SK-N-SH (cell line): ENCODE measurements around the gene KLK12.

ENCODE experiments used
- TF ChIP-seq, protein P1 (sequence below): fragments of 200-600 bp; sonication (generic); IDR thresholded peaks from 2 replicates; pipeline ENCODE4 v1.6.1; 2017; ENCODE audit warnings: antibody characterized with exemption, mild to moderate bottlenecking, moderate library complexity
- TF ChIP-seq, protein P2 (sequence below): fragments of 150-350 bp; IDR thresholded peaks from 2 replicates; pipeline ENCODE4 v1.6.1; 2016; ENCODE audit warnings: mild to moderate bottlenecking, low read depth, low read length
- TF ChIP-seq, protein P3 (sequence below): IDR thresholded peaks from 2 replicates; pipeline ENCODE4 v1.4.0; 2012; ENCODE audit warnings: low read depth
- TF ChIP-seq, protein P4 (sequence below): IDR thresholded peaks from 2 replicates; pipeline ENCODE4; 2012

DNA sequence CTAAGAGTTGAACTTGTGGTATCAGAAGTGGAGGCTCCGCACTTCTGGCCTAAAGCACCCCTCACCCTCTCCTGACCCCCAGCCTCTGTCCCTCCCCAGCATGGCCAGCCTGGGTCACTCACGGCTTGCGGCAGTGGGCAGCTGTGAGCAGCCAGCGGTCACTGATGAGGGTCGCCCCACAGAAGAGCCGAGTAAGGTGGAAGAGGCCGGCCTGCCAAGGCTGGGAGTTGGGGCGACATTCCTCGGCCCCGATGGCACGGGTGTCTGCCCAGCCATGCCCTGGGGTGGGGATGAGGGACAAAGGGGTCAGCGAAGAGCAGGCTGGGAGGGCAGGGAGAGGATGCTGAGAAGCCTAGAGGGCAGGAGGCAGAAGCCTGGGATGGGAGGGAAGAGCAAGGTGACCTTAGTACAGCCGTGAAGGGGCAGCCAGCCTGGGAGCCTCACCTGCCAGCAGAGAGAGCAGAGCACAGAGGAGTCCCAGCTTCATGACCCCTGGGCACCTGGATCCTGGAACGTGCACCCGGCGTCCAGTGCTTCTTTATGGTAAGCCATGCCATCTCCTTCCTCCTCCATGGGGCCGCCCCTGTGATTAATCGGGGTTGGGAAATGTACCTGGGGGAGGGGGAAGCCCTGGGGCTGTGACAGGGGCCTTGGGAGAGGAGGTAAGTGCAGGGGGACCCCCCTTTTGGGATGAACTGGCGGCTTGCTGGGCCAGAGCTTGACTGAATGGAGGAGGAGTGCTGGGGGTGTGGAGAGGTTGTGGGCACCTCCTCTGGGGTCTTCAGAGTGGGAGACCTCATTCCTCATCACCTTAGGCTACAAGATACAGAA lies 25.5 kb downstream of the KLK12 start:
- TF ChIP-seq, protein P1, sequence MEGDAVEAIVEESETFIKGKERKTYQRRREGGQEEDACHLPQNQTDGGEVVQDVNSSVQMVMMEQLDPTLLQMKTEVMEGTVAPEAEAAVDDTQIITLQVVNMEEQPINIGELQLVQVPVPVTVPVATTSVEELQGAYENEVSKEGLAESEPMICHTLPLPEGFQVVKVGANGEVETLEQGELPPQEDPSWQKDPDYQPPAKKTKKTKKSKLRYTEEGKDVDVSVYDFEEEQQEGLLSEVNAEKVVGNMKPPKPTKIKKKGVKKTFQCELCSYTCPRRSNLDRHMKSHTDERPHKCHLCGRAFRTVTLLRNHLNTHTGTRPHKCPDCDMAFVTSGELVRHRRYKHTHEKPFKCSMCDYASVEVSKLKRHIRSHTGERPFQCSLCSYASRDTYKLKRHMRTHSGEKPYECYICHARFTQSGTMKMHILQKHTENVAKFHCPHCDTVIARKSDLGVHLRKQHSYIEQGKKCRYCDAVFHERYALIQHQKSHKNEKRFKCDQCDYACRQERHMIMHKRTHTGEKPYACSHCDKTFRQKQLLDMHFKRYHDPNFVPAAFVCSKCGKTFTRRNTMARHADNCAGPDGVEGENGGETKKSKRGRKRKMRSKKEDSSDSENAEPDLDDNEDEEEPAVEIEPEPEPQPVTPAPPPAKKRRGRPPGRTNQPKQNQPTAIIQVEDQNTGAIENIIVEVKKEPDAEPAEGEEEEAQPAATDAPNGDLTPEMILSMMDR: no peak
- TF ChIP-seq, protein P2, sequence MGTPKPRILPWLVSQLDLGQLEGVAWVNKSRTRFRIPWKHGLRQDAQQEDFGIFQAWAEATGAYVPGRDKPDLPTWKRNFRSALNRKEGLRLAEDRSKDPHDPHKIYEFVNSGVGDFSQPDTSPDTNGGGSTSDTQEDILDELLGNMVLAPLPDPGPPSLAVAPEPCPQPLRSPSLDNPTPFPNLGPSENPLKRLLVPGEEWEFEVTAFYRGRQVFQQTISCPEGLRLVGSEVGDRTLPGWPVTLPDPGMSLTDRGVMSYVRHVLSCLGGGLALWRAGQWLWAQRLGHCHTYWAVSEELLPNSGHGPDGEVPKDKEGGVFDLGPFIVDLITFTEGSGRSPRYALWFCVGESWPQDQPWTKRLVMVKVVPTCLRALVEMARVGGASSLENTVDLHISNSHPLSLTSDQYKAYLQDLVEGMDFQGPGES: no peak
- TF ChIP-seq, protein P3, sequence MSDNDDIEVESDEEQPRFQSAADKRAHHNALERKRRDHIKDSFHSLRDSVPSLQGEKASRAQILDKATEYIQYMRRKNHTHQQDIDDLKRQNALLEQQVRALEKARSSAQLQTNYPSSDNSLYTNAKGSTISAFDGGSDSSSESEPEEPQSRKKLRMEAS: no peak
- TF ChIP-seq, protein P4, sequence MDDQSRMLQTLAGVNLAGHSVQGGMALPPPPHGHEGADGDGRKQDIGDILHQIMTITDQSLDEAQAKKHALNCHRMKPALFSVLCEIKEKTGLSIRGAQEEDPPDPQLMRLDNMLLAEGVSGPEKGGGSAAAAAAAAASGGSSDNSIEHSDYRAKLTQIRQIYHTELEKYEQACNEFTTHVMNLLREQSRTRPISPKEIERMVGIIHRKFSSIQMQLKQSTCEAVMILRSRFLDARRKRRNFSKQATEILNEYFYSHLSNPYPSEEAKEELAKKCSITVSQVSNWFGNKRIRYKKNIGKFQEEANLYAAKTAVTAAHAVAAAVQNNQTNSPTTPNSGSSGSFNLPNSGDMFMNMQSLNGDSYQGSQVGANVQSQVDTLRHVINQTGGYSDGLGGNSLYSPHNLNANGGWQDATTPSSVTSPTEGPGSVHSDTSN: no peak
